ENCODE results near the gene PSAP.

GRCh38 chr10:71784679-71785272 is 66.3 kb downstream of the PSAP start:
- no peak for TF ChIP-seq POLR2AphosphoS5 (IDR thresholded peaks at IDR 0.05)
- no peak for TF ChIP-seq CTCF (IDR thresholded peaks at IDR 0.05)

All from prostate gland (tissue), 2 donors.